GM23338 (cell line): ENCODE results near the gene RIPOR3.

Experiments
- POLR2AphosphoS5 ChIP-seq: IDR thresholded peaks from 2 replicates; pipeline ENCODE4 v1.6.1; 2016; ENCODE audit warnings: antibody characterized with exemption, low read depth
- TF ChIP-seq, protein P1 (sequence below), 2 experiments: fragments of 200-600 bp in 1 of 2; sonication (generic) in 1 of 2; conservative IDR thresholded peaks; 2 replicates each; pipeline versions ENCODE4 v1.5.1 to v1.6.1; 2016 to 2017; ENCODE audit warnings: antibody characterized with exemption in 2 of 2, low read depth in 2 of 2, mild to moderate bottlenecking in 2 of 2, moderate library complexity in 1 of 2

DNA sequence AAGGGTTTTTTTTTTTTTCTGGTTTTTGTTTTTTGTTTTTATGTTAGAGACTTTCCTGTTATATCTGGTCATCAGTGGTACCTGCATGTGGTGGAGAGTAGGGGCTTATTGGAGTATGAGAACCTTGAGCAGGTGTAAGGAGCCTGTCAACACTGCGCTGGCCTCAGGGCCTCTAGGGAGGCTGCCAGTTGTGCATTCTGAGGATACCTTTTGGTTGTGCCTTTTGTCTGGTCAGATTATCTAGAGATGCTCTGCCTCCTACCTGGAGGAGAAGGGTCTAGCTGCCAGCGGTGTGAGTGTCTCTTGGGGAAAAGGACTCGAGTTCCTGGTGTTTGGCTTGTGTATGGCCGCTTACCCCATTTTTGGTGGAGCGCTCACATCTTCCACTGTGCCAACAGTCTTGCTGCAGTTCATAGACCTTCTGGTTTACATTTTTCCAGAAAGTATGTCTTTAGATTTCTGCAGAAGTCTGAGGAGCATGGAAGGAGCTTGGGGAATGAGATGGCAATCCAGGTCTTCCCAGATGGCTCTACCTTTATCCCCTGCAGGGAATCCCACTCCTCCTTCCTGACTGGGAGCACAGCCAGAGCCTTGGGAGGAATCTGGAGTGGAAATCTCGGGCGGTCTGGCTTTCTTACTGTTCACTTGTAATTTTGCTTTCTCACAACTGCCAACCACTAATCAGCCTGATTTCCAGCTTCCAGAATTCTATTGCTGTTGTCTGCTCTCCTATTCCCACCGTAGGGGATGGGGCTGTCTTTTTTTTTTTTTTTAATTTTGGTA lies 131.3 kb downstream of the RIPOR3 start:
- TF ChIP-seq, protein P1, sequence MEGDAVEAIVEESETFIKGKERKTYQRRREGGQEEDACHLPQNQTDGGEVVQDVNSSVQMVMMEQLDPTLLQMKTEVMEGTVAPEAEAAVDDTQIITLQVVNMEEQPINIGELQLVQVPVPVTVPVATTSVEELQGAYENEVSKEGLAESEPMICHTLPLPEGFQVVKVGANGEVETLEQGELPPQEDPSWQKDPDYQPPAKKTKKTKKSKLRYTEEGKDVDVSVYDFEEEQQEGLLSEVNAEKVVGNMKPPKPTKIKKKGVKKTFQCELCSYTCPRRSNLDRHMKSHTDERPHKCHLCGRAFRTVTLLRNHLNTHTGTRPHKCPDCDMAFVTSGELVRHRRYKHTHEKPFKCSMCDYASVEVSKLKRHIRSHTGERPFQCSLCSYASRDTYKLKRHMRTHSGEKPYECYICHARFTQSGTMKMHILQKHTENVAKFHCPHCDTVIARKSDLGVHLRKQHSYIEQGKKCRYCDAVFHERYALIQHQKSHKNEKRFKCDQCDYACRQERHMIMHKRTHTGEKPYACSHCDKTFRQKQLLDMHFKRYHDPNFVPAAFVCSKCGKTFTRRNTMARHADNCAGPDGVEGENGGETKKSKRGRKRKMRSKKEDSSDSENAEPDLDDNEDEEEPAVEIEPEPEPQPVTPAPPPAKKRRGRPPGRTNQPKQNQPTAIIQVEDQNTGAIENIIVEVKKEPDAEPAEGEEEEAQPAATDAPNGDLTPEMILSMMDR (conservative IDR thresholded peaks at IDR 0.05; ENCODE audit: low read depth in 2 of 2), result no peak
- TF ChIP-seq POLR2AphosphoS5, result no peak
